ENCODE data around the gene FAM20C. TPM values are rescaled to one million over a fixed set of nuclear protein-coding genes. Genes with fewer than 3 reads are reported as not detected.
"Not testable (repeated sequence)": the region's sequence is repeated elsewhere in the genome, so short reads cannot be mapped to it uniquely, and the experiment has no call there.

Gene FAM20C
- polyA plus RNA-seq, 12 donors = 24.0 to 51.8 (median 32.9) TPM; not detected in 1

DNA sequence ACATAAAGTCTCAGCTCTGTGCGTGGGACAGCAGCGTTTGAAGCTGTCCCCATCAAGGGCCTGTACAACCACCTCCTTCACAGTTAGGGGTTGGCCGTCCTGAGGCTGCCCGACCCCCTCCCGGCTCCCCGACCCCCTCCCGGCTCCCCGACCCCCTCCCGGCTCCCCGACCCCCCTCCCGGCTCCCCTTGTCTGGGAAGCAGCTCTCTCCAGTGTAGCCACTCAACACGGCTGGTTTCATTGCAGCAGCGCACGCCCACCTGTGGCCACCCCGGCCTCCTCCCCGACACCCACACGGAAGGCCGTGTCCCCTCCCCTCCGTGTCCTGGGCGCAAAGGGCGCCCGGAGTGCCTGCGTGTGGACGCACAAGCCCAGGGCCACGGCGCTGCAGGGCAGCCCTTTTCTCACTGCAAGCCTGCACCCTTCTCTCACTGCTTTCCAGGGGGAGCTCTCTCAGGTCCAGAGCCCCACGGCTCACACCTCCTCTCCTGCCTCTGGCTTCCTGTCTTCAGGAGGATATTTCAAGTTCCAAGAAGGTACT lies 20.9 kb upstream of the FAM20C start:
- DNase-seq = no peak

DNA sequence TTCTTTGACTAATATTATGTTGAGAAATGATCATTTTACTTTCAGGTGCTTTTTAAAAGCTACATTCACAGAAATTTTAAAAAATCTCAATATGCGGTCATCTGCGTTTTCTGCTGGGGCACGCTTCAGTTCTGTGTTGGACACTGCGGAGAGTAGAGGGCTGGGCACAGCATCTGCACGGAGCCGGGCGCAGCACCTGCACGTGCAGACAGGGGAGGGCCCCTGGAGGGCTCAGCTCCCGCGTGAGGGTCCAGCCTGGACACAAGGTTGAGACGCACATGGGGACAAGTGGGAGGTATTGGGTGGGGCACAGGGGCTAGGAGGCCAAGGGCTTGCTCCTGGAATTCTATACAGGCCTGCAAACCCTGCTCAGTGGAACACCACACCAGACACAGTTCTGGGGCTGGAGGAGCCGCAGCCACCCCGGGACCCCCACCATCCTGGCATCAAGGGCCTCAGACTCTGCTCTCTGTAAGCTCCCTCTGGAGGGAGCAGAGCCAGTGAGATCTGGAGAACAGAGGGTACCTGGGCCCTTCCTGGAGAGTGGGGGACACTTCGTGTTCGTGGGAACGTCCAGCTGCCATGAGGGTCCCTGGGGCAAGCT lies 20.4 kb upstream of the FAM20C start:
- no peak for DNase-seq

DNA sequence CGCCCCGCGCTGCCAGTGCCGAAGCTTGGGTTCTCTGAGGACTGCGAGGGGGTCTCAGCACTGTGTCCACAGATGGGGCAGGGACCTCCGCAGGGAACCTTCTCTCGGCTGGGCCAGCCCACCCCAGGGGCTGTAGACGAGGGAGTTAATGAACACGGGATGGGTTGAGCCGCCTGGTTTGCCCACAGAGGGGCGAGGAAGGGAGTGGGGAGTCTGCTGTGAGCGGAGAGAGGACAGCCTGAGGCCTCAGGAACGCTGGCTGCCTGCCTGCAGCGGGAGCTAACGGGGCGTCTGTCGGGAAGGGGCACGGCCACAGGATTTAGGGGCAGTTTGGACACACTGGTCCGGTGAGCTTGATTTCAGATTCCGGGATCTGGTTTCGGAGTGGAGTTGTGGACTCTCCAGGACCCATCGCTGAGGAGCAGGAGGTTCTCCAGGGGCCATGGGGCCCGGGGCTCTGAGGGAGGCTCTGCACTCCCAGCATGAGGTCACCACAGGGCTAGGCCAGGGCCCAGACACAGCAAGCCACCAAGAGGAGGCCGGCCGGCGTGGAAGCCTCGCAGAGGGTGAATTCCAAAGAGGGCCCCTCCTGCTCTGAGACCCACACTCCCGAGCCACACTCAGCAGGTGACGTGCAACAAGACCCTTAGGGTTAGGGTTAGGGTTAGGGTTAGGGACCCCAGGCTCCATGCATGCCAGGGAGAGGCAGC lies 19.0 kb upstream of the FAM20C start:
- no peak for DNase-seq

DNA sequence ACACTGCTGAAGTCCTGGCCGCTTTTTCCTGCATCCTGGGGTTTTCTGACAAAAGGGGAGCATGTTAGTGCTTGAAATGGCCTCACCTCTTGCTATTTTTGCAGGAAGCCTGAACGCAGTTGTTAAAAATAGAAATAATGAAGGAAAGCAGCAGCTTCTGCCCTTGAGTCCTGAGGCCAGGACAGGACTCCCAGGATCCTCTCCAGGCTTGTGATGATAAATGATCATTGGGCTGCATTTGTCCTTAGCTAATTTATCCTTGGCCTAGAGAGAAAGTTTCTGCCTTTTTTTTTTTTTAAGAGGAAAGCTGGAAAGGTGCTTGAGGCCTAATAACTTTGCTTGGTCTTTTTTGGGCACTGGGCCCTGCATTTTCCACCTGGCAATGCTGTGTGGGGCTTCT lies 17.7 kb upstream of the FAM20C start:
- no peak for DNase-seq

DNA sequence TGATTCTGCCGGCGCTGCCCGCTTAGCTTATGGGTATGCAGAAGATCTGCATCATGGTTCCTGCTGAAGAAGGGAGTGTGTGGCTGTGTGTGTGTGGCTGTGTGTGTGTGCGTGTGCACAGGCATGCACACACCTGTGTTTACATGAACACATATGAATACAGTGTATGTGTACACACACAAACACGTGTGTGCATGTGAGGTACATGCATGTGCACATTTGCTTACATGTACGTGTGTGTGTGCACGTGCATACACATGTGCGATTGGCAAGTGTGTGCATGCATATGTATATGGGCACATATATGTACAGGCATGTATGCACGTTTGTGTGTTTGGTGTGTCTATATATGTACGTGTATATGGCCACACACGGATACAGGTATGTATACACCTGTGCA lies 16.4 kb upstream of the FAM20C start:
- DNase-seq = no peak

DNA sequence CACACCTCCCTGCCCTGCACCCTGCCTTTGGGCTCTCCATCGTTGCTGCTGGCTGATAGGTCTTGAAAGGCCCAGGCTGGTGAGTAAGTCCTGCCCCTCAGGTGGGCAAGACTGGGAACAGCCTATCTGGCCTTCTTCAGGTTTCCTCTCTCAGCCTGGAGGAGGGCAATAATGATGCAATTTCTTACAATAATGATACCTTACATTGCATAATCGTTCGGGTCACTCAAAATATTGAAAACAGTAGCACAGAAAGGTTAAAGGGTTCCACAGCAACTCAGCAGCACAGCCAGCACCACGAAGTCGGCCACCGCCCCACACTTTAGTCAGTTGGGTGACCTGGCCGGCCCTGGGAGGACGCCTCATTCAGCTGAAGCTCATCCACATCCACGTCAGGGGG lies 16.0 kb upstream of the FAM20C start:
- DNase-seq = no peak

DNA sequence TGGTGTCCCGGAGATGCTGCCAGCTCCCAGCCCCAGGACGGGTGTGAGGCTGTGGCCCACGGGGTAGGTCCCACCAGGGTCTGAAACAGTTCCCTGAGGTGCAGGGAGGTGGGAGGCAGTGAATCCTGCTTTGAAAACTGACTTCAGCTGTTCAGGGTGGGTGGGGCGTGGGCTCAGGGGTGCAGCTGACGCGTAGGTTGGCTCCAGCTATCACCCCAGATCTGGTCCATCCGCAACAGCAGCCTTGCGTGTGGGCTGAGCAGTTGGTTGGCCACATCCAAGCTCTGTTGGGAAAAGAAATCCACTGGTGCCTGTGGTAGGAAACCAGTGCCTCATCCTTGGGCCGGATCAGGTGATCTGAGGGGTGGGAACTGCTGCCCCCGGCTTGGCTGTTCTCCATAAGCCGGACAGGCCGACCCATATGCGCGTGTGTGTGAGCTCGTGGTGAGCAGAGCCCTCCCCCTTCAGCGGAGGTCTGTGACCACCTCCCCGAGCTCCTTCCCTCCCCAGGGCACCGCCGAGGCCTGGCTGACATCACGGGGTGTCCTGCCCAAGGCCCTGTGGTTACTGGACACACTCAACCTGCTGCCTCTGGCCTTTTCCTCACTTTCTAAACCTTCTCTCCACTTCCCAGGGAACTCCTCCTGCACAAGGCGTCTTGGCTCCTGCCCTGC lies 15.4 kb upstream of the FAM20C start:
- no peak for DNase-seq

DNA sequence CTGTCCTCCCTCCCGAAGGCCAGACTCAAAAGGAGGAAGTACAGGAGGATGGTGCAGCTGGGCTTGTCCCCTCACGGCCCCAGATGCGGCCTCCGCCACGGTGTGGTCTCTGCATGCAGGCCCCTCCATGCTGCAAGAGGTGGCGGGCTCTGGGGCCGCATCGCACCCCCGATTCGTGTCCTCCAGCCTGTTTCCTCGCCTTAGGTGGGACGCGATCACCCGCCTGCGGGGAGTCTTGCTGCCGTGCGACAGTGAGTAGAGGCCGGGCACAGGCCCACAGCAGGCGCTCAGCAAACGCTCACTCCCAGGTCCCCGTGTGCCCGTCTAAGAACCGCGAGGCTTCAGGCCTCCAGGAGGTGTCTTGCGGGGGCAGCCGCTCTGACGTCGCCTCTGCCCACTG lies 13.9 kb upstream of the FAM20C start:
- no peak for DNase-seq

DNA sequence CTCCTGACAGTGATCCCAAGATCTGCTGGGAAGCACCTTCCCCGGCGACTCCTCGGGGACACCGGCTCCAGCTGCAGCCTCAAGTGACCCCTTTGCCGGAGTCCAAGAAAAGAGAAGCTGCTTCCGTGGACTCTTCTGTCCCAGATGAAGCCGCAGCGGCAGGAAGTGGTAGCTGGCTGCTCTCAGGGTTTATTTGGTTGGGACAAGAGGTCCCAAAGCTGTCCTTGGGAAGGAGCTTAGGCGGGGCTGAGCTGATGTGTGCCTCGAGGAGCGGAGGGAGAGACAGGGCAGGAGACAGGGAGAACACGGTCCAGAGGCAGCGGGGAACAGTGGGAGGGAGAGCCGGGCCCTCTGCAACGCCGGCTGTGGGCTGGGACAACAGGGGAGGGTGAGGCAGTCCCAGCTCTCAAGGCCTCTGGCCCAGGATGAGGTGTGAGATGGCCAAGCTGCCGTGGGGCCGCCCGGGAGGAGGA lies 13.1 kb upstream of the FAM20C start:
- DNase-seq = no peak

DNA sequence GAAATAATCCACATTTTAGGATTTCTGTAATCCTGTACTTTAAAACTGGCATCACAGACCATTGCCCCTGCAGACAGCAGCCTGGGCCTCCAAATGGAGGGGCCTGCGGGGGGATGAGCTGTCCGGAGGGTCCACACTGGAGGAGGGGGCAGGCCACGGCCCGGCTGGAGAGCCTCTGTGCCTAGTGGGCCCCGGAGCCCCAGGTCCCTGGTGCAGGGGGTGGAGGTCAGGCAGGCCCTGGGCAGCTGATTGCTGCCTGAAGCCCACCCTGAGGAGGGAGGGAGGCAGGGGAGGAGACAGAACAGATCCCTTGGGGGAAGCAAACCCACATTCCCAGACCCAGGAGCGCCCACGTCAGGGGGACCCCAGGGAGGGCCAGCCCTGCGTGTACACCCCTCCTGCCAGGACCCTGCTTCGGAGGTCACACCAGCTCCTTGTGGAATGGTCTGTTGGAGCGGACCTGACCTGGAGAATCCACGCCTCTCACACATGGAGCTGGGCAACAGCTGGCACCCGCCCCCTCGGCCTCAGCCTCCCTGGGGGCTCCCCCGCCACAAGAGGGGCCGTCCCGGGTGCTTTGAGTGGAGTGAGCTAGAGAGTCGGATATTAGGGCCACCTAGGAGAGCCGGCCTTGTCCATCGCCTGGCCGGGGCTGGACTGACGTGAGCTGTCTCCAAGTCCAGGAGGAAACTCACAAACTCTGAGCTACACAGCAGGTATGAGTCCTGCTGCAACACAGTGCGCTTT lies 12.2 kb upstream of the FAM20C start:
- no peak for DNase-seq

DNA sequence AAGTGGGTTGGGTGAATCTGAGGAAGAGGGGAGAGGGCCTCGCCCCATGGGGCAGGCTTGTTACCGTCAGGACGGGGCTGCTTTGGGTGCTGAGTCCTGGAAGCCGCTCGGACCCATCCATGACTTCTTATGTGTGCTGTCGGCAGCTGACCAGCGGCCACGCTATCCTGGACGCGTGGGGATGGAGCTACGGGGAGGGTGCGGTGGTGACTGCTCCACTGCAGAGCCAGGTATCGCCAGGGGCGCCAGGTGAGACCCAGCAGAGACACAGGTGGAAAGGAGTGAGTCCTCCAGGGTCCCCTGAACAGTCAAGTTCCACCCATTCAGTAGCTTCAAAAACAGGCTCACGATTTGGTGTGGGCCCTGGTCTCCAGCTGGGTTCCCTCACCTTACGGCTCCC lies 10.6 kb upstream of the FAM20C start:
- DNase-seq = no peak

DNA sequence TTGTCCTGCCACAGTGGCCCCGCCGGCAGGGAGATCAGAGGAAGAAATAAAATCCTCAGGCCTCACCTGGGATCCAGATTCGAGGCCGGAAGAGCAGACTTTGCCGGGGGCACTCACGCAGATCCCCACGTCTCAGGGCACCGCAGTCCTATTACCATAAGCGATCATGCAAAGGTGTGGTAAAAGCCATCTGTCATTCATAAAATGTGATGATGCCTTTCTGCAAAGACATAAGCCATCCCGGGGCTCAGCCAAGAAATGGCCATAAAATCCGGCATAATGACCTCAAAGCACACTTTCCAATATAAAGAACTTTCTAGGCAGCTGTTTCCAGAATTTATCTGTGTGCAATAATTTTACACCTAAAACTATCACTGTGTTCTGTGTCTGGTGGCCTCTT lies 9.9 kb upstream of the FAM20C start:
- not testable (repeated sequence) for DNase-seq

DNA sequence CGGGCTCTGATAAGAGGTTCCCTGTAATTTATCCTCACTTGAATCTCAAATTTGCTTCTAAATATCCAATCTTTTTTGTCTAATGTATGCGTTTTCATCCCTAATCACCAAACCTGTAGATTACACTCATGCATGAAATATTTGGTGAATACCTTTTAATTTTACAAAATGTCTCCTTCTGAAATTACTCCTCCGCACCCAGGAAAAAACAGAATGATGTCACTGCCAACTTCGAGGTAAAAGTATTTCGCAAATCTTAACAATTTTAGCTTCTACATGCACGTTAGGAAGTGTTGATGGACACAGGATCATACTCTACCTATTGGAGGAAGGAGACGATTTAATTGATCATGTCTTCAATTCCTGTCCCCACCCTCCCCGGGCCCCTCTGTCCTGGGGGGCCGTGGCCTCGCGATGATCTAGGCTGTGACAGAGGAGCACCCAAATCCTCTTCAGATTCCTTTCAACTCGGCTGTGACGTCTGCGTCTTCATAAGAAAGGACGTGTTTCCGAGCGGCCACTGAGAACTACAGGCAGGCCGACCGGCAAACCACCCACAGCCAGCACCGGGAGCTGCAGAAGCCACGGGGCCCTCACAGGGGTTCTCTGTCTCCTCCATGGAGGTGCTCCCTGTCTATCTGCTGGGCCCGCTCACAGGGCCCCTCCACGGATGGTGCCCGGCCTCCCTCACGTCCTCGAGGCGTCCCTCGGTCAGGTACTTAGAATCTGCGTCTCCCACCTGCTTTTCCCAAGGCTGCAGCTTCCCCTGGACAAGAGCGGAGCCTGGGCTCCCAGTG lies 8.7 kb upstream of the FAM20C start:
- no peak for DNase-seq

DNA sequence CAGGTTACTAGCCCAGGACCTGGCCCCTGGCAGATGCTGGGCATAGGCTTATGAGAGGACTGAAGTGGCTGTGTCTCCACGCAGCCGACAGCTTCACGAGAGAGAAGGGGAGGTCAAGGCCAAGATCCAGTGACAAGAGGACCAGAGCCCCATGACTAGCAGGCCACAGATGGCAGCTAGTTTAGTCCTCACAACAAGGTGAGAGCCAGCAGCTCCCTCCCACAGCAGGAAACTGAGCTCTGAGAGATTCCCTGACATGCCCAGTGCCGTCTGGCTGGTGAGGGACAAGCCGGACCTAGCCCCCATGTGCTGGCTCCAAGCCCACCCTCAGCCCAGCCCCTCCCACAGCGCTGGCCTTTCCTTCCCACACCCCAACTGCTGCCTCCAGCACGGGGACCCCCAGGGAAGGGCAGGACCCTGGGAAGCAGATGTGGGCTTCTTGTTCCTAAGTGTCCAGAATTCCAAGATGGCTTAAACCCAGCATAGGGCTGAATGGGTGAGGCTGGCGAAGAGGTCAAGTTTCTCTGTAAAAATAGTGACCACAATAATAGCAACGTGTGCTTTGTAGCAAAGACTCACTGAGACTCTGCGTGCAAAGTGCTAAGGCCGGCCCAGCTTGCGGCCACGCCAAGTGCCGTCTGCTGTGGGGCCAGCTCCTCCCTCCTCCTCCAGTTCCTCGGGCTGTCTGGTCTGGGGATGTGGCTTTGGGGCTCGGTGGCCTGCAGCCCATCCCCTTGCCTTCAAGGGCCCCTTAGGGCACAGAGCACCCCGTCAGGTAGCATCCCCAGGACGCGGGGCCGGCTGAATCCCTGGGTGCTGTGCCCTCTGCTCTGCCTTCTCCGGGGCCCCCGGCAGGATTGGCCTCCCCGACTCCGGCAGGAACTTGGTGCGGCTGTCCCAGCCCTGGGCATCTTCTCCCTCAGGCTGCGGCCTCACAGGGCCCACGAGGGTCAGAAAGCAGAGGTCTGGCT lies 7.8 kb upstream of the FAM20C start:
- DNase-seq = no peak

DNA sequence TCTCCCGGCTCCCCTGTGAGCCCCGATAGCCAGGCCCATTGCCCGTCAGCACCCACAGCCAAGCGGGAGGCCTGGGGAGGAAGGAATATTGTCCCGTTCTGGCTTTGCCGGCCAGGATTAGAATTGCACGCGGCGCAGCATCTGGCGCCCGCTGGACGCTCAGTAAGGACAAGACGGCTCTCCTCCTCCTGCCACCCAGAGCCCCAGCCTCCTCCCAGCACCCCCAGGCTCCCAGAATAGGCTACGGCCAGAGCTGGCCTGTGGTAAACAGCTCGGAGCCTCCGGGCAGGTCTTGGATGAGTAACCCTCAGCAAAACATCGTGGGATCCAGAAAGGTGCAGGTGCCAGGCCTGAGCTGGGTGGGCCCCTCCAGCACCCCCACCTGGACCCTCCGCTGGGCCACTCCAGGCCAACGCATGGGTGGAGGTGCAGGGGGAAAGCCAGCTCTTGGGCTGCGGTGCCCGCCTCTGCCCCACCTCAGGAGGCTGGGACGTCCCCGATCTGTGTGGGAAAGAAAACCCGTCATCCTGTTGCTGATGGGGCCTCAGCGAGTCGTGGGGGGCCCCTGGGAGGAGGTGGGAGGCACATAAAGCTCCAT lies 5.8 kb upstream of the FAM20C start:
- no peak for DNase-seq

DNA sequence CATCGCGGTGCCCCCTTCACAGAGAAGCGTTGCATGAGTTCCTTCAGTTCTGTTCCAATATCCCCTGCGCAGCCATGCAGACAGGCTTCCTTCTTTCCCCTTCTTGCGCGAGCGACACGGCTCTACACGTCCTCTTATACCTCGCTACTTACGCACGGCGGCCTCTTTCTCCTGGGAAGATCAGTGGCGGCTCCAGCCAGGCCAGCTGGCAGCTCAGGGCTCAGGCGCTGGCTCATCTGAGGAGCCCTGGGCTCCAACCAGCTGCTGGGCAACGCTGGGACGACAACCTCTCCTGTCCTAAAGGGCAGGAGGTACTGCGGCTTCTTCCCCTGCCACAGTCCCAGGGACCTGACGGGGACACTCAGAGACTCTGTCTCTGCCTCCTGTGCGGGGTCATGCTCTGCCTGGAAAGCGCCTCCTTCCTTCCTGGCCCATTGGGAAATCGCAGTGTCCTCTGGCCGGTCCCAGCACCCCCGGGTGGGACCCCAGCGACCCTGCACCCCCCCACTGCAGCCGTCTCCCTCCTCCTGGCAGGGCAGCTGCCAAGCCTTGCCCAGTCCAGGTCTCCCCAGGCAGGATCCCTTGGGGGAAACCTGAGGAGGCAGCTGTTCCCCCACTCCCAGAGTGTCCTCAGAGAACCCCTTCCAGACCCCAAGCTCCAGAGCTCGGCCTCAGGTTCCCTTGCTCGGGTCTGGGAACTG lies 5.0 kb upstream of the FAM20C start:
- DNase-seq = no peak

DNA sequence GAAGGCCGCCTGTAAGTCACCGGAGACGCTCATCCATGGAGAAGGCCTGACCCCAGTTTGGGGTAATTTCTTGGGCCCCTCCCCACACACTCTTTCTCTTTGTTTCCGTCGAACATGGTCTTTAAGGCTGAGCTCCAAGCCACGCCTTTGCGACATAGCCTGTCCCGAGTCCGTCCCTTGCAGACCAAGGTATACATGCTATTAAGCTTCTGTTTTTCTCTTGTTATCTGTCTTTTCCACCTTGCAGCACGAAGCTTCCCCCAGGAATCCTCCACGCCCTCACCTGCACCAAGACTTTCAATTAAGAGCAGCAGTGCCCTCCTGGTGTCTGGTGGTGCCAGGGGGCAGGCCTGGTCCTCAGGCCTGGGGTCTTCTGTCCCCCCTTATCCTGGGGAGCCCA lies 4.2 kb upstream of the FAM20C start:
- DNase-seq = no peak

DNA sequence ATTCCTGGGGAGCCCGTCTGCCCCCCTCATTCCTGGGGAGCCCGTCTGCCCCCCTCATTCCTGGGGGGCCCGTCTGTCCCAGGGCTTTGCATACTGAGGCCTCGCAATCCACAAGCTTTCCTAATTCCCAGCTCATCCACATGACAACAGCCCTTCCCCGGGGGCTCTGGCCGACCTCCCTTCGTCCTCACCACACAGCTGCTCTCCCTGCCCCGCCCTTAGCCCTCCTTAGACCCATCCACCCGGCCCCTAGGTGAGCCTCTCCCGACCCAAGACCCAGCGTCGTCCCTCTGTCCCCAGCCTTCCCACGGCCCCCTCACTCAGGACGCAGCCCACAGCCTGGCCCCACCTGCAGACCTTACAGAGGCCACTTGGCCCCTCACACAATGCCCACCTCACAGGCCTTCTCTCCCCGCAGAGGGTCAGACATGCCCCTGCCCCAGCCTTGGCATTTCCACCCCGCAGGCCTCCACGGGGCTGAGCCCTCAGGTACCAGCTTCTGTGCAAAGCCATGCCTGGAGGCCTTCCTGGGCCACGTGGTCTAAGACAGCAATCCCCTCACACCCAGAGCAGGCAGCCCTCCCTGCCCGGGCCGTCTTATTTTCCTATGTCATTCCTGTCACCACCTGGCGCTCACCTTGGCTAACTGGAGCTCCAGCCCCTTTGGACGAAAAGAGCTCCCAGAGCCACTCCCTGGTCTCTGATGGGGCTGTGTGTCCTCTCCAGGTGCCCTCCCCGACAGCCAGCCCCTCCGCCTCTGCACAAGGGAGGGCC lies 3.5 kb upstream of the FAM20C start:
- DNase-seq = no peak
